Activated naive CD8-positive, alpha-beta T cell treated with anti-CD3 and anti-CD28 coated beads, Interleukin-2, amount 50 U/mL, for 24 hours (primary cell): ENCODE data around the gene LNX2.
A peak's percentile ranks its signal among the peaks of the same experiment; 100 is the strongest.

Source experiments
- ATAC-seq: fragments of 150-1000 bp; cut with Tn5 transposase; one replicate; pipeline ENCODE4 v1.10.0; 2021
- DNase-seq: peaks from one replicate; pipeline ENCODE4 v3.0.0; 2021
- H3K27ac Mint-ChIP-seq: one replicate; pipeline ENCODE4 v1.8.0; 2021; ENCODE audit warnings: mild to moderate bottlenecking, mixed read lengths
- H3K27me3 Mint-ChIP-seq: one replicate; pipeline ENCODE4 v1.8.0; 2021; ENCODE audit warnings: mixed read lengths
- H3K36me3 Mint-ChIP-seq: one replicate; pipeline ENCODE4 v1.8.0; 2021; ENCODE audit warnings: low read depth, mixed read lengths
- H3K4me1 Mint-ChIP-seq: one replicate; pipeline ENCODE4 v1.8.0; 2021; ENCODE audit warnings: mixed read lengths
- H3K4me3 Mint-ChIP-seq: one replicate; pipeline ENCODE4 v1.8.0; 2021; ENCODE audit warnings: mild to moderate bottlenecking, moderate library complexity, mixed read lengths
- H3K9me3 Mint-ChIP-seq: one replicate; pipeline ENCODE4 v1.8.0; 2021; ENCODE audit warnings: mixed read lengths

Gene LNX2

DNA sequence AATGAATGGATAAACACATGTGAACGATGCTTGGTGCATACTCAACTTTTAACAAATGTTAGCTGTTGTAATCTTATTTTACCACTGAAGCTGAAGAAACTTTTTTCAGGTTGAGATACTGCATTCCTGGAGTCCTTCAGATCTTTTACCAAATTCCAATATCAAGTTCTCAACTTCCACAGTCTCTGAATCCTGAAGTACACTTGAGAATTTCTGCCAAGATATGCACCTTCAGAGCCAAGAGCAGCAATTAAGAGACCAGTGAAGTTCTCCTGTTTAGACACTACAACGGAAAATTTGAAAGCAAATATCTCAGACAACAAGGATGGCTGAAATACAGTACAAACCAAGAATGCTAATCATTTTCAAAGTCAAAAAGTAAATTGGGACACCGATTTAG, 85.3 kb downstream of the LNX2 start:
- ATAC-seq (no peak), DNase-seq (no peak)
- Mint-ChIP-seq H3K4me1 (peaks cover 10% of the 10 kb centered on the region), H3K36me3 (no peaks in the 10 kb centered on the region), H3K4me3 (no peak overlapping the region), H3K27ac (no peak overlapping the region), H3K9me3 (no peaks in the 10 kb centered on the region), H3K27me3 (no peaks in the 10 kb centered on the region)

DNA sequence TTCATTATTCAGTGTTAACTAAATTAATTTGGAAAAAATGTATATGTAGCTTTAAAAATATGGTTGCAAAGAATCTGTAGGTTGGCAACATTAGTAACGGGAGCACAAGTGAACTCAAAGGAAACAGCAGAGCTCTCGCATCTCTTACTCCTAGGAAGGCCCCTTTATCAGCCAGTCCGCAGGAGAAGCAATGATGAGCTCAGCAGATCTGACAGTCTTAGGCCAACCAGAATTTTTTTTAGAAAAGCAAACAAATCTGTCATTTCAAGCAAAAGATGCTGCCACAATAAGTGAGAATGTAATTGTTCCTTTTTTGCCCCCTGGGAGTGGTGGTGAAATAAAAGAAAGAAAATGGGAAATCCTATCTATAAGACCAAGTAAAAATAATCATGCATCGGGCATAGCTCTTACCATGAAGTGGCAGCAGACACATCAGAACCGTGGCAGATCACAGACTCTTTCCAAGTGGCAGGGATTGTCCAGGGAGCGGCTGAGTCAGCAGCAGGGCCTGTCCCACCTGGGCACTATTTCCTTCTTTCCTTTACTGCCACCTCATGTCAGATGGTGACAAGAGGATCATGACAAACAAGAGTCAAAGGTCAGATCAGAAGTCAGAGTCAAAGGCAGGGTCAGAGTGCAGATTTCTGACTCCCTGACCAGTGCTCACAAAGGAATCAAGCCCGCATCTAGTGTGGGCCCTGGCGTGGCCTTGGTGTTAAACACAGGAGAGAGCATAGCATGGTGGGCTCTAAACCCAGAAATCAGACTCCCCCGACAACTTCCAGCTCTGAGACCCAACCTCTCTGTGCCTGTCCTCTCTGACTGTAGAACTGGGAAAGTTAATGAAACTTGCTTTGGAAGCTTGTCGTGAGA, 86.0 kb downstream of the LNX2 start:
- H3K36me3 Mint-ChIP-seq = no peaks in the 10 kb centered on the region
- peaks cover 10% of the 10 kb centered on the region for H3K4me1 Mint-ChIP-seq
- no peaks in the 10 kb centered on the region for H3K27me3 Mint-ChIP-seq
- H3K9me3 Mint-ChIP-seq = no peaks in the 10 kb centered on the region
- no peak overlapping the region for H3K27ac Mint-ChIP-seq
- DNase-seq = no peak
- no peak overlapping the region for H3K4me3 Mint-ChIP-seq
- ATAC-seq = no peak

DNA sequence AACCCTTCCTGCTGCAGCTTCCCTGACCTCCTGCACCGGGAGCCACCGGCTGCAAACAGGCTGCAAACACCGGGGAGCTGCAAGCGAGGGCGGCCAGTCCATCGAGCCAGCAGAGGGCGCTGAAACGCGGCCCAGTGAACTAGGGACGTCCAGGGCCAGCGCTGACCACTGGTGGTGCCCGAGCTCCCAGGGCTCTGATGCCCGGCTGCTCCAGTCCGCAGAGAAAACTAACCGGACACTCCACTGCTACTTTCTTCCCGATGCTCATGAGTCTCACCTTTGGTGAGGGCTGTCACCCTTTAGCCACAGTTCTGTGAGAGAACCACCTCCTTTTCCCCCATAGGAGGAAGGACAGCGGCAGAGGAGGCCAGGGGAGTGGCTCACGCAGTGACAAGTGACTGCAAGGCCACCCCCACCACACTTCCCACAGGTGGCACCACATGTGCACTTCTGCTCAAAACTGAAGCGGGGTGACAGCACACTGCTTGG, 87.1 kb downstream of the LNX2 start:
- no peak overlapping the region for H3K4me3 Mint-ChIP-seq

DNA sequence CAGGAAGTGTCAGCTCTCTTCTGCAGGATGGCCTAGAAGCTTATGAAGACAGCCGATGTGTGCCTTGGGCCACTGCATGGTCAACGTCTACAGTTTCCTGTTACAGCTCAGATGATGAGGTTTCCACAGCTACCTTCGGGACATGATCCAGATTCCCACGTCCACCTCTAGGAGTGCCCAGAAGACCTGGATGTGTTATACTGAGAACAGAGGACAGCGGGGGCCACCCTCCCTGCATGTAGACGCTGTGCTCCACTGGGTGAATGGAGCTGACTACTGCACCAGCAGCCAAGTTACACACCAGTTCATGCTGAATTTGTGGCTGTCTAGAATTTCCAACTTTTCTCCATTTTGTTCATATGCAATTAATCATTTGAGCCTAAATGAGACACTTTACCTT, 91.4 kb downstream of the LNX2 start:
- H3K27ac Mint-ChIP-seq = no peak overlapping the region
- H3K4me3 Mint-ChIP-seq = no peak overlapping the region
- no peaks in the 10 kb centered on the region for H3K27me3 Mint-ChIP-seq
- H3K36me3 Mint-ChIP-seq = no peaks in the 10 kb centered on the region
- no peaks in the 10 kb centered on the region for H3K9me3 Mint-ChIP-seq
- DNase-seq (no peak), ATAC-seq (no peak)
- peaks cover 10% of the 10 kb centered on the region for H3K4me1 Mint-ChIP-seq

More for the DNA sequence above, 87.1 kb downstream of the LNX2 start:
- Mint-ChIP-seq H3K27me3 (no peaks in the 10 kb centered on the region), H3K4me1 (peaks cover 10% of the 10 kb centered on the region), H3K27ac (no peak overlapping the region), H3K9me3 (no peaks in the 10 kb centered on the region), H3K36me3 (no peaks in the 10 kb centered on the region)
- peak; percentile 59 for ATAC-seq
- DNase-seq = peak; percentile 68

DNA sequence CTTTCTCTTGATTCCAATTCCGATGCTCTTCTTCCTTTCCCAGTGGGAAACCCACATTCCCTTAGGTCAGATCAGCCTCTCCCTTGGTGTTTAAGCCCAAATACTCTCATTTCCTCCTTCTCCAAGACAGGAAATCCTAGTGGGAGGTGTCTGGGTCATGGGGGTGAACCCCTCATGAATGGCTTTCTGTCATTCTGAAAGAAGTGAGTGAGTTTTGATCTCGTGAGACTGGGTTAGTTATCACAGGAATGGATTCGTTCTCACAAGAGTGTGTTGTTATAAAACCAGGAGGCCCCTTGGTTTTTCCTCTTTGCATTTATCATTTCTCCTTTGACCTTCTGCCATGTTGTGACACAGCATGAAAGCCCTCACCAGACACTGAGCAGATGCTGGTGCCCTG, 93.8 kb downstream of the LNX2 start:
- peaks cover 5% of the 10 kb centered on the region for H3K4me1 Mint-ChIP-seq
- H3K27me3 Mint-ChIP-seq = no peaks in the 10 kb centered on the region
- no peak for ATAC-seq

DNA sequence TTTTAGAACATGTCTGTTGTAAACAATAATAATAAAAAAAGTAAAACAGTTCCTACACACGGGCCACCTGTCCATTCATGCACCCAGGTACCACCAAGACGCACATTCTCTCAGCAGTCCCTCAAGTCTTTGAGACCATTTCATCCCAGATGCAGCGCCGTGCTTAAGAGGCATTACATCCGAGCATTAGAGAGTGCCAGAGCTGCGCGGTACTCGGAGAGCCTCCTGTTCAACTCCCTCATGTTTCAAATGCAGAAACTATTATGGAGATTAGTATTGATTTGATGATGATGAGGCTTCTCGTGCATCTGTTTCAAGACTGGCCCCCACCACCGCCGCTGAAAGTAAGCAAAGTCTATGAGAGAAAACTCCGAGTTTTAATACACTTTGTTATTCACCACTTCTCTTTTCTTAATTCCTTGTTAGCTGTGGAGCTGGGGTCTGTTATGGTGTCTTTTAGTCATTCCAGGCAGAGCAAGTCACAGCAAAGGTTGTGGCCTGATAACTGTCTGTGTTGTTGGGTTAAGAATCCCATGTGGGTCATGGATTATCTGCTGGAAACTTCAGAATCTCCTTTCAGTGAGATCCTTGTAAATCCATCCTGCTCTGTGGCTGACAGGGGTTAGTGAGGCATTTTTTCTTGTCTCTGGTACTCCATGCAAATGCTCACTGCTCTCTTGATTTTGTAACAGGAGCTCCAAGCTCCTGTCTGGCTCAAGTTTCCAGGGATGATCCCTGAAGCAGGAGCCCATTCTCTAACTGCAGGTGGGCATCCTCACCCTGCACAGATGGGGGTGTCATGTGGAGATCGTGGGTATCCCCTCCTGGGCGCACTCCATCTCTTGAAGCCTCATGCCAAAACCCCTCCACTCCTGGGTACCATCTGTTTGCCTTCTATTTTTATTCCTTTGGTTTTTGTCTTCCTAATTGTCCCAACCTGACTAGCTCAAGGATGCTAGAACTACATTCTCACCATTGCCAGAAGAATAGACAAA, 95.1 kb downstream of the LNX2 start:
- Mint-ChIP-seq H3K27me3 (no peaks in the 10 kb centered on the region), H3K4me1 (peaks cover 5% of the 10 kb centered on the region), H3K27ac (no peak overlapping the region), H3K36me3 (no peaks in the 10 kb centered on the region), H3K9me3 (no peaks in the 10 kb centered on the region), H3K4me3 (no peak overlapping the region)
- no peak for ATAC-seq
- DNase-seq = no peak

More for the DNA sequence above, 93.8 kb downstream of the LNX2 start:
- no peaks in the 10 kb centered on the region for H3K36me3 Mint-ChIP-seq
- no peaks in the 10 kb centered on the region for H3K9me3 Mint-ChIP-seq
- no peak for DNase-seq
- no peak overlapping the region for H3K4me3 Mint-ChIP-seq
- no peak overlapping the region for H3K27ac Mint-ChIP-seq

DNA sequence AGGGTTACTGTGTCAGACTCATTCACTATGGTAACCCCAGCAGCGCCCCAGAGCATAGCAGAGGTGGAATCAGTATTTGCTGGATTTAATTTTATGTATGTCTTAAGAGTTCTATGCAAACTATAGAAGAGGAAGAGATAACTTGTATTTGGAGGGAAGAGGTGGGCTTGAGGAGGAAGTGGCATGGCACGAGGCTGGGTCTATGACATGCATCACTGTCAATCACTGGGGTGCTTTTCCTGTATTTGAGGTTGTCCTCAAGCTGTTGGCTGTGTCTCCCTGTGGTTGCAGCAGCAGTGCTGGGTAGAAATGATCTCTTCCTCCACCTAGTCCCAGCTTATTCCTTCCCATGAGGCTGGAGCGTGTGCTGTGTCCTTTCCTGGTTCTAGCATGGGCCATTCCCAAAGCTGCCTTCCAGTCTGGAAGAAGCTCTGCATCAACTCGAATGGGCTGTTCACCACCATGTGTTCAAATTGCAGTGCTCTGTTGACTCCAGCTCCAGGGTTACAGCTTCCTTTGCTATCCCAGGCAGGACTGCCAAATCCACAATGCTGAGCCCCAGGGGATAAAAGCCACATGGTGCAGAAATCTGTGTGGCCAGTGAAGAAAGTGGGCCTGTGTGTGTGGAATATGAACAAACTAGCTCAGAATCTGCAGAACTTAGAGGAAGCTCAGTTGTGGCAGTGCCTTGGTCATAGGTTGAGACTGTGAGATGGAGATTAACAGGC, 96.8 kb downstream of the LNX2 start:
- ATAC-seq (no peak), DNase-seq (no peak)
- H3K27ac Mint-ChIP-seq = no peak overlapping the region
- peaks cover 3% of the 10 kb centered on the region for H3K27me3 Mint-ChIP-seq
- no peak overlapping the region for H3K4me3 Mint-ChIP-seq
- no peaks in the 10 kb centered on the region for H3K9me3 Mint-ChIP-seq
- H3K4me1 Mint-ChIP-seq = peaks cover 5% of the 10 kb centered on the region
- H3K36me3 Mint-ChIP-seq = no peaks in the 10 kb centered on the region

DNA sequence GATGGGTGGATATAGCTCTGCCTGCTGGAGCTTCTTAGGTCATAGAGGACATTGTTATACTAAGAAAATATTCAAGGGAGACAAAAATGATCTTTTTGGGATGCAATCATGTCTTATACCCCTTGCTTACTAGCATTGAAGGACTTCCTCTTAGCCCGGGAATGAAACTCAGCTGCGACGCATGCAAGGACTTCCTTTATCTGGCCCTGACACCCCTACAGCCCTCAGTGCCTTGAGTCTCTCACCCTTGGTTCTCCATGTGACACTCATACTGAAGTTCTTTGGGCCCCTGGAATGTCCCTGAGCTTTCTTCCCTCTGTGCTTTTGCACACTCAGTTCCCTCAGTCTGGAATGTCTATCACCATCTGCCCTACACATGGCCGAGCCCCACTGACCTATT, 97.5 kb downstream of the LNX2 start:
- Mint-ChIP-seq H3K4me3 (no peak overlapping the region), H3K27me3 (peaks cover 4% of the 10 kb centered on the region), H3K36me3 (no peaks in the 10 kb centered on the region), H3K4me1 (peaks cover 5% of the 10 kb centered on the region), H3K27ac (no peak overlapping the region), H3K9me3 (no peaks in the 10 kb centered on the region)
- DNase-seq (no peak), ATAC-seq (no peak)

DNA sequence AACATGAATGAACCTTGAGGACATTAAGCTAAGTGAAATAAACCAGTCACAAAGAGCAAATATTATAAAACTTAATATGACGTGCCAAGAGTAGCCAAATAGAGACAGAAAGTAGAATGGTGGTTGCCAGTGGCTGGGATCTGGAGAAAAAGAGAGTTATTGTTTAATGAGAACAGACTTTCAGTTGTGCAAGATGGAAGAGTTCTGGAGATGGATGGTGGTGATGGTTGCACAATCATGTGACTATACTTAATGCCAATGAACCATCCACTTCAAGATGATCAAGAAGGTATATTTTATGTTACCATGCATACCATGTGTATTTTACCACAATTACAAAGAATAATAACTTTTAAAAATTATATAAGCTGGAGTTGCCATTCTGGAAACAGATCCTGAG, 104.2 kb downstream of the LNX2 start:
- Mint-ChIP-seq H3K4me1 (no peaks in the 10 kb centered on the region), H3K36me3 (no peaks in the 10 kb centered on the region), H3K4me3 (no peak overlapping the region), H3K9me3 (no peaks in the 10 kb centered on the region), H3K27ac (no peak overlapping the region), H3K27me3 (peaks cover 11% of the 10 kb centered on the region)
- DNase-seq (no peak), ATAC-seq (no peak)

DNA sequence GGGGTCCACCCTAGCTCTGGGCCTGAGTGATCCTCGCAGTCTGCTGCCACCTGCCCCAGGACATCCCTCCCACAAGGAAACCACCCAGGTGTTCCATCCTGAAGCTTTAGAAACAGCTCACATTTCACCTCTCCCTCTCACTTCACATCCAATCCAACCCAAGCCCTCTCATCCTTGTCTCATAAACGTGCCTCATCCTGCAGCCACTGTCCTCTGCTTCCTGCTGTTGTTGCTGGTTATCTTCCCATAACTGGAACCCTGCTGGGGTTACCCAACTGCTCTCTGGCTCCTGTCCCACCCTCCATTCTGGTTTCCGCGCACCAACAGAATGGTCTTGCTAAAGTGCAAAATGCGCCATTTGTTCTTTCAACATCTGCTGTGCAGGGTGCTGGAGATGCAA, 110.2 kb downstream of the LNX2 start:
- Mint-ChIP-seq H3K27ac (no peak overlapping the region), H3K9me3 (no peaks in the 10 kb centered on the region), H3K4me3 (no peak overlapping the region), H3K4me1 (no peaks in the 10 kb centered on the region), H3K27me3 (peaks cover 2% of the 10 kb centered on the region), H3K36me3 (no peaks in the 10 kb centered on the region)
- ATAC-seq = no peak
- DNase-seq = no peak

DNA sequence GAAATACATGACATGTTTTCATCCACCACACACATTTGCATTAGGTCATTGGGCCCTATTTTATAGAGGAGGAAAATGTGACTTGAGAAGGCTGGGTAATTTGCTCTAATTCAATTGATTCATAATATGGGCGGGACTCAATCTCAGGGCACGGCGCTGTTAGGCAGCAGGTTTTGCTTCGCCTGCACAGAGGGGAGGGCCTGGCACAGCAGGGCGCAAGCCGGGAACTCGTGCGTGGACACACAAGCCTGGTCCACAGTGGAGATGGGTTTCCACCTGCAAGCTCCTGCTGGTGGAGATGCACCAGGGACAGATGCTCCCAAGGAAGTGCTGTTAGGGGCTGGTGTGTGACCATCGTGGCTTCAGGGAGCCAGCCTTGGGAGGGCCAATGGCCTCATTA, 111.5 kb downstream of the LNX2 start:
- Mint-ChIP-seq H3K9me3 (no peaks in the 10 kb centered on the region), H3K27me3 (peaks cover 2% of the 10 kb centered on the region), H3K36me3 (no peaks in the 10 kb centered on the region), H3K27ac (no peak overlapping the region), H3K4me1 (no peaks in the 10 kb centered on the region), H3K4me3 (no peak overlapping the region)
- ATAC-seq = peak; percentile 15
- no peak for DNase-seq

DNA sequence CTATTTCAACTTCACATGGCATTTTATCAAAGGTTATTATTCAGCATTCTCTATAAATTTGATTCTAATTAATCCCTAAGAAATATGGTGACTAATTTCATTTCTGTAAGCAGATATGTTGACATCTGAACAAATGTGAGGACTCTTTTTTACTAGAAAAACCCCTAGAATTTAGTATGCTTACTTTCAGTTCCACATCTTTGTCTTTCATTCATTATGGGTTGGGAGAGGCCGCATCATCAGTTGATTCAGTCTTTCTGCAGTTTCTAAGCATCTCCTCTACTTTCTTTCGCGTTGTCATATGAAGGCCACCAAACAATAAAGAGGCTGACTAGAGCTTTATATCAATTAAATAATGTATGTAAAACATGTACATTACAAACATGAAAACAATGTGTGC, 114.5 kb downstream of the LNX2 start:
- Mint-ChIP-seq H3K36me3 (no peaks in the 10 kb centered on the region), H3K27ac (no peak overlapping the region), H3K9me3 (no peaks in the 10 kb centered on the region), H3K4me1 (no peaks in the 10 kb centered on the region), H3K4me3 (no peak overlapping the region), H3K27me3 (no peaks in the 10 kb centered on the region)
- no peak for DNase-seq
- ATAC-seq = no peak

DNA sequence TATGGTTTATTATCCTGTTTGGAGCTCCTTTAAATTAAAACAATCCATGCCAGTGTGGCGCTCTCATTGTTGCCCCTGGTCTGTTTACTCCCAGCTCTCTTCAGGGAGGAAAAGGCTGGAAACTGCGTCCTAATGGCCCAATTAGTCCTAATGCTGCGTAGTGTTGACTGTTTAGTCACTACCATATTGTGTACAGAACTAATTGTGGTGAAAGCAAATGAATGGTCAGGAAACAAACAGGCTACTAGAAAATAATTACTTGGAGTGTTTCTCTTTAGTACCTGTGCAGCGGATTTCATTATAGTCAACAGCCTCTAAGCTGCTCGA, 115.5 kb downstream of the LNX2 start:
- ATAC-seq (no peak), DNase-seq (no peak)
- H3K36me3 Mint-ChIP-seq = no peaks in the 10 kb centered on the region
- no peak overlapping the region for H3K4me3 Mint-ChIP-seq
- no peak overlapping the region for H3K27ac Mint-ChIP-seq
- H3K9me3 Mint-ChIP-seq = no peaks in the 10 kb centered on the region
- H3K4me1 Mint-ChIP-seq = no peaks in the 10 kb centered on the region
- no peaks in the 10 kb centered on the region for H3K27me3 Mint-ChIP-seq

DNA sequence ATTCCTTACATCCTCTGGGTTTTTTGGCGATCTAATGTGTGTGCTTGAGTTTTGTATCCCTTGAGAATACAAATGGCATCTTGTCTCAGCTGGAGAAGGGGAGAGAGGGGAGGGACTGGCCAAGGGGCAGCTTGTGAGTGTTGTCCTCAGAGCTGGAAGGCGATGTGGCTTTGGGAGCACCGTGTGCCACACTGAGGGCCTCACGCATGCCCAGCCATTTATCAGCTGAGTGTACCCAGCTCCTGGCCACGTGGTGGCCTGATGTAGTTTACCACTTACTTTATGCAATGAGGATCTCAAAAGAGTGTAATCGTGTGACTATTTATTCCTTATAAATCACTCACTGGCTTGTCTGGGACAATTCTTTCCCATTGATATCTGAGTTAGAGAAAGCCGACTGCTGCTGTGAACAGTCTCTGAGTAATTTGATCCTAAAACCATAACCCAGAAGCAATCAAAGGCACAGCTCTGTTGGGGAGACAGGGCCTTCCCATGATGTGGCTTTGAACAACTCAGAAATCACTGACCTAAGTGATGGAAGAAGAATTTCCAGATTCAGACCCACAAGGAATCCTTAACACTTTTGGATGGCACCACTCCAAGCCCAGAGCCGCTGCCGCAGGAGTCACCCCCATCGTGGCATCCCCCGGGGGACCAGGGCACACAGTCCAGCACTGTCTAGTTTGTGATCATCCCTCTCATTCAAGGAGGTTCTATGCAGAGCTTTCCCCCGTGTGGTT, 116.0 kb downstream of the LNX2 start:
- Mint-ChIP-seq H3K4me1 (no peaks in the 10 kb centered on the region), H3K9me3 (no peaks in the 10 kb centered on the region), H3K27ac (no peak overlapping the region), H3K4me3 (no peak overlapping the region), H3K36me3 (no peaks in the 10 kb centered on the region), H3K27me3 (no peaks in the 10 kb centered on the region)
- DNase-seq (no peak), ATAC-seq (no peak)
